Measurements from ENCODE around the gene SARM1. TPM values are rescaled to one million over a fixed set of nuclear protein-coding genes. Genes with fewer than 3 reads are reported as not detected.
A peak's percentile ranks its signal among the peaks of the same experiment; 100 is the strongest.

The SARM1 gene
- total RNA-seq, 2 donors from 2014 or later: 1.3 to 2.0 TPM

DNA sequence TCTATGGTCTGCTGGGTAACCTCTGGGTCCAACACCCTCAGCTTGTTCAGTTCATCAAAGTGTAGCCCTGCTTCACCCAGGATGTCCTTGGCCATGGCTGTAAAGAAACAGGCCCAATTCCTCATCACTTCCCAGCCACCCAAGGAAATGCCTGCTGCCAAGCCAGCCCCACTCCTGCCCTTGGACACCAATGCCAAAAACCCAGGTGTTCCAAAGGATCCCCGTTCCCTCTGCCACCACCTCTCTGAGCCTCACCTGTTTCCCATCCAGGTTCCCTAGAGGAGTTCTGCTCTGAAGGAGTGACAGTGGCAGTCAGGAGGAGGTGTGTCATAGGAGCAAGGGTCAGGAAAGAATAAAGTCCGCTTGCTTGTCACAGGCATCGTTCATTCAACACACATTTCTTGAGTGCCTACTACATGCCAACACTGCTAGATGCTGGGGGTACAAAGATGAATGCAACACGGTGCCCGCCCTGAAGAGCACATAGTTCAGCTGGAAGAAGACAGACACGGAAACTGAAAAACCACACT, 39.5 kb upstream of the SARM1 start:
- Mint-ChIP-seq H3K27me3 (ENCODE audit: insufficient read depth) (peaks cover 1% of the 10 kb centered on the region), H3K4me1 (peaks cover 18% of the 10 kb centered on the region), H3K9me3 (no peaks in the 10 kb centered on the region), H3K27ac (no peak overlapping the region), H3K36me3 (ENCODE audit: low read depth) (peaks cover 24% of the 10 kb centered on the region), H3K4me3 (no peak overlapping the region)
- Histone ChIP-seq H3K9ac (ENCODE audit: extremely low read depth, low read length, poor library complexity, severe bottlenecking) (no peak overlapping the region), H3K36me3 (ENCODE audit: control insufficient read depth, insufficient read depth, low read length) (peaks cover 26% of the 10 kb centered on the region), H3K4me3 (ENCODE audit: low read length) (no peak overlapping the region), H3K4me1 (ENCODE audit: control insufficient read depth, insufficient read depth, low read length) (peaks cover 7% of the 10 kb centered on the region), H3K27me3 (ENCODE audit: control insufficient read depth, insufficient read depth, low read length, poor library complexity, severe bottlenecking) (no peaks in the 10 kb centered on the region), H3K27ac (ENCODE audit: low read depth, low read length) (no peak overlapping the region), H3K9me3 (ENCODE audit: control insufficient read depth, low read length) (no peaks in the 10 kb centered on the region)
- TF ChIP-seq CTCF (conservative IDR thresholded peaks at IDR 0.05): no peak
- DNase-seq: peak; percentile 49
- 90 to 91% methylated on average over 6 of the region's 6 CpGs for WGBS, 2 experiments (ENCODE audit: insufficient coverage in 1 of 2, insufficient read length in 1 of 2)

GRCh38 chr17:28333083-28333746, 38.3 kb upstream of the SARM1 start:
- WGBS, 2 experiments (ENCODE audit: insufficient coverage in 1 of 2, insufficient read length in 1 of 2): 78 to 100% methylated on average over 1 of the region's 1 CpG
- H3K4me1 Mint-ChIP-seq: peaks cover 23% of the 10 kb centered on the region
- H3K27me3 ChIP-seq (ENCODE audit: control insufficient read depth, insufficient read depth, low read length, poor library complexity, severe bottlenecking): no peaks in the 10 kb centered on the region
- peaks cover 1% of the 10 kb centered on the region for H3K27me3 Mint-ChIP-seq (ENCODE audit: insufficient read depth)
- H3K9me3 Mint-ChIP-seq: no peaks in the 10 kb centered on the region
- peak; percentile 35 for DNase-seq
- H3K36me3 ChIP-seq (ENCODE audit: control insufficient read depth, insufficient read depth, low read length): peaks cover 13% of the 10 kb centered on the region
- no peak overlapping the region for H3K4me3 ChIP-seq (ENCODE audit: low read length)
- peak overlapping the region; percentile 98 for H3K4me3 Mint-ChIP-seq
- H3K27ac Mint-ChIP-seq: no peak overlapping the region
- H3K9ac ChIP-seq (ENCODE audit: extremely low read depth, low read length, poor library complexity, severe bottlenecking): no peak overlapping the region
- H3K27ac ChIP-seq (ENCODE audit: low read depth, low read length): no peak overlapping the region
- peaks cover 7% of the 10 kb centered on the region for H3K4me1 ChIP-seq (ENCODE audit: control insufficient read depth, insufficient read depth, low read length)
- peaks cover 14% of the 10 kb centered on the region for H3K36me3 Mint-ChIP-seq (ENCODE audit: low read depth)
- TF ChIP-seq CTCF (conservative IDR thresholded peaks at IDR 0.05): no peak
- H3K9me3 ChIP-seq (ENCODE audit: control insufficient read depth, low read length): no peaks in the 10 kb centered on the region

GRCh38 chr17:28334171-28334570, 37.3 kb upstream of the SARM1 start:
- no peak for DNase-seq
- Mint-ChIP-seq H3K27me3 (ENCODE audit: insufficient read depth) (peaks cover 1% of the 10 kb centered on the region), H3K36me3 (ENCODE audit: low read depth) (peaks cover 6% of the 10 kb centered on the region), H3K27ac (peak overlapping the region; percentile 76), H3K4me3 (peak overlapping the region; percentile 98), H3K4me1 (peaks cover 27% of the 10 kb centered on the region), H3K9me3 (no peaks in the 10 kb centered on the region)
- H3K4me1 ChIP-seq (ENCODE audit: control insufficient read depth, insufficient read depth, low read length): peaks cover 7% of the 10 kb centered on the region
- peak overlapping the region; percentile 88 for H3K9ac ChIP-seq (ENCODE audit: extremely low read depth, low read length, poor library complexity, severe bottlenecking)
- peaks cover 7% of the 10 kb centered on the region for H3K36me3 ChIP-seq (ENCODE audit: control insufficient read depth, insufficient read depth, low read length)
- no peaks in the 10 kb centered on the region for H3K9me3 ChIP-seq (ENCODE audit: control insufficient read depth, low read length)
- no peak overlapping the region for H3K27ac ChIP-seq (ENCODE audit: low read depth, low read length)
- TF ChIP-seq CTCF (conservative IDR thresholded peaks at IDR 0.05): no peak
- no peaks in the 10 kb centered on the region for H3K27me3 ChIP-seq (ENCODE audit: control insufficient read depth, insufficient read depth, low read length, poor library complexity, severe bottlenecking)
- peak overlapping the region; percentile 93 for H3K4me3 ChIP-seq (ENCODE audit: low read length)
- 86 to 87% methylated on average over 5 to 6 of the region's 6 CpGs for WGBS, 2 experiments (ENCODE audit: insufficient coverage in 1 of 2, insufficient read length in 1 of 2)
